ENCODE data around the gene EIF4EBP3.

Gene EIF4EBP3

GRCh38 chr5:140595538-140596300 lies 48.3 kb downstream of the EIF4EBP3 start:
- Histone ChIP-seq H2AFZ (ENCODE audit: low read length) (no peak overlapping the region), H3K79me2 (ENCODE audit: insufficient read depth, low read length) (no peaks in the 10 kb centered on the region), H3F3A (ENCODE audit: low read depth) (no peaks in the 10 kb centered on the region), H3K4me3 (ENCODE audit: low read length, poor library complexity, severe bottlenecking) (no peak overlapping the region), H3K4me2 (ENCODE audit: low read depth, low read length, poor library complexity, severe bottlenecking) (no peak overlapping the region), H3K9ac (ENCODE audit: low read depth, low read length, poor library complexity, severe bottlenecking) (no peak overlapping the region), H3K9me3 (ENCODE audit: insufficient read depth, low read depth, low read length) (no peaks in the 10 kb centered on the region), H3K4me1 (ENCODE audit: insufficient read depth, low read length, poor library complexity, severe bottlenecking) (no peaks in the 10 kb centered on the region), H3K36me3 (ENCODE audit: insufficient read depth, low read length) (no peaks in the 10 kb centered on the region), H3K9me2 (replicated peaks; ENCODE audit: low read depth, low read length) (no peaks in the 10 kb centered on the region), H4K20me1 (ENCODE audit: insufficient read depth, low read length, poor library complexity, severe bottlenecking) (no peaks in the 10 kb centered on the region), H3K27me3 (ENCODE audit: insufficient read depth, low read length, poor library complexity, severe bottlenecking) (no peaks in the 10 kb centered on the region)
- TF ChIP-seq CTCF (conservative IDR thresholded peaks at IDR 0.05; ENCODE audit: low read length) (no peak), EZH2phosphoT487 (IDR thresholded peaks at IDR 0.05; ENCODE audit: borderline replicate concordance) (no peak)

GRCh38 chr5:140596321-140596741 lies 48.9 kb downstream of the EIF4EBP3 start:
- Histone ChIP-seq H4K20me1 (ENCODE audit: insufficient read depth, low read length, poor library complexity, severe bottlenecking) (no peaks in the 10 kb centered on the region), H3K4me3 (ENCODE audit: low read length, poor library complexity, severe bottlenecking) (no peak overlapping the region), H2AFZ (ENCODE audit: low read length) (no peak overlapping the region), H3K79me2 (ENCODE audit: insufficient read depth, low read length) (no peaks in the 10 kb centered on the region), H3K9me3 (ENCODE audit: insufficient read depth, low read depth, low read length) (no peaks in the 10 kb centered on the region), H3K9me2 (replicated peaks; ENCODE audit: low read depth, low read length) (no peaks in the 10 kb centered on the region), H3K4me1 (ENCODE audit: insufficient read depth, low read length, poor library complexity, severe bottlenecking) (no peaks in the 10 kb centered on the region), H3K9ac (ENCODE audit: low read depth, low read length, poor library complexity, severe bottlenecking) (no peak overlapping the region), H3K27me3 (ENCODE audit: insufficient read depth, low read length, poor library complexity, severe bottlenecking) (no peaks in the 10 kb centered on the region), H3K36me3 (ENCODE audit: insufficient read depth, low read length) (no peaks in the 10 kb centered on the region), H3F3A (ENCODE audit: low read depth) (no peaks in the 10 kb centered on the region), H3K4me2 (ENCODE audit: low read depth, low read length, poor library complexity, severe bottlenecking) (no peak overlapping the region)
- TF ChIP-seq CTCF (conservative IDR thresholded peaks at IDR 0.05; ENCODE audit: low read length) (no peak), EZH2phosphoT487 (IDR thresholded peaks at IDR 0.05; ENCODE audit: borderline replicate concordance) (no peak)

- Histone ChIP-seq H3K36me3 (ENCODE audit: insufficient read depth, low read length) (no peaks in the 10 kb centered on the region), H3F3A (ENCODE audit: low read depth) (no peaks in the 10 kb centered on the region), H3K9ac (ENCODE audit: low read depth, low read length, poor library complexity, severe bottlenecking) (no peak overlapping the region), H3K9me2 (replicated peaks; ENCODE audit: low read depth, low read length) (no peaks in the 10 kb centered on the region), H3K4me2 (ENCODE audit: low read depth, low read length, poor library complexity, severe bottlenecking) (no peak overlapping the region), H4K20me1 (ENCODE audit: insufficient read depth, low read length, poor library complexity, severe bottlenecking) (no peaks in the 10 kb centered on the region), H3K79me2 (ENCODE audit: insufficient read depth, low read length) (no peaks in the 10 kb centered on the region), H3K4me3 (ENCODE audit: low read length, poor library complexity, severe bottlenecking) (no peak overlapping the region), H3K4me1 (ENCODE audit: insufficient read depth, low read length, poor library complexity, severe bottlenecking) (no peaks in the 10 kb centered on the region), H2AFZ (ENCODE audit: low read length) (no peak overlapping the region), H3K9me3 (ENCODE audit: insufficient read depth, low read depth, low read length) (no peaks in the 10 kb centered on the region), H3K27me3 (ENCODE audit: insufficient read depth, low read length, poor library complexity, severe bottlenecking) (no peaks in the 10 kb centered on the region)
- TF ChIP-seq CTCF (conservative IDR thresholded peaks at IDR 0.05; ENCODE audit: low read length) (no peak), EZH2phosphoT487 (IDR thresholded peaks at IDR 0.05; ENCODE audit: borderline replicate concordance) (no peak)
Measured at GRCh38 chr5:140598836-140599235, 51.4 kb downstream of the EIF4EBP3 start.
